HG02678 (cell line): Measurements from ENCODE around the gene RAB43.

Experiments
- ATAC-seq: cut with Tn5 transposase; IDR thresholded peaks from one replicate; pipeline ENCODE4 v1.9.1; 2021; ENCODE audit warnings: mild to moderate bottlenecking, moderate library complexity; ENCODE audit not compliant: unreplicated experiment

The RAB43 gene

DNA sequence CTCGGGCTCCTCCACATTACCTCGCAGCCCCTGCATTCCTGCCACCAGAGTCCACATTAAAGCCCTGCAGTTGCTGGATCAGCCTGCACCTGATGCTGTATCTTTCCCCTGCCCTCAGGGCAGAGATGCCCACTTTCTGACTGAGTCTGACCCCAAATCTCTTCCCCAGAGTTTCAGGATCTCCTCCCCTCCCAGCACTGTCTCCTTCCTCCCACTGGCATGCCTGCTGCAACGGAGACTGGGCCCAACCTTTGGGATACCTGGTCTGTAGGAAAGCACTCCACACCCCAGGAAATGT, 81.6 kb downstream of the RAB43 start:
- ATAC-seq = no peak

DNA sequence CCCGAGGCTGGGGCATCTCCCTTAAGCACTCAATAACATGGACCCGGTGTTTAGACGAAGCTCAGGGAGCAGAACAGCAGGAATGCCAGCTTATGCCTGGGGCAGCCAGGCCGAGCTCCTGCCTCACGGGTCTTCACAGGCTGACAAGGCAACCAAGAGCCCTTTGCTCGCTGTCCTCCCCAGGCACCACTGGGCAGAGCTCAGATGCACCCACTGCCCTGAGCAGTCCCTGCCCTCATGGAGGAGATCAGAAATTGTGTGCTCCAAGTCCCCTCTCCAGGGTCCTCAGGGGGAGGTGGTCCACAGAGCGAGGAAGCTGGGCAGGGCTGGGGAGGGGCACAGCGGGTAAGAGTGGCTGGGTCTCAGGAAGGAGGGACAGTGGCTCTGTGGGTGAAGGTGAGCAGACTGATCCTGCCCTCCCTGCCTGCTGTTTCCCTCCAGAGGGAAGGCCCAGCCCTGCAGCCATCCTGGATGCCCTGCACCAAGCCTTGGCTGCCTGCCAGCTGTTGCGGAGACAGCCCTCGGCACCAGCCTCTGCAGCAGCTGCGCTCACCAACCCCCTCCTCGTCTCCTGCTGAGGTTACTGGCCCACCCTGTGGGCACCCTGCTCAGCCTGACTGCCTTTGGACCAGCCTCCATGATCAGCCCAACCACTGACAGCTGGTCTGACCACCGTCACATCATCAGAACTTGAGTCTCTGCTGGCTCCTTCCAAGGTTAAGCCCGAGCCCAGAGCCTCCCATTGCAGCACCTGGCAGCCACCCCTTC, 82.1 kb downstream of the RAB43 start:
- ATAC-seq = no peak

DNA sequence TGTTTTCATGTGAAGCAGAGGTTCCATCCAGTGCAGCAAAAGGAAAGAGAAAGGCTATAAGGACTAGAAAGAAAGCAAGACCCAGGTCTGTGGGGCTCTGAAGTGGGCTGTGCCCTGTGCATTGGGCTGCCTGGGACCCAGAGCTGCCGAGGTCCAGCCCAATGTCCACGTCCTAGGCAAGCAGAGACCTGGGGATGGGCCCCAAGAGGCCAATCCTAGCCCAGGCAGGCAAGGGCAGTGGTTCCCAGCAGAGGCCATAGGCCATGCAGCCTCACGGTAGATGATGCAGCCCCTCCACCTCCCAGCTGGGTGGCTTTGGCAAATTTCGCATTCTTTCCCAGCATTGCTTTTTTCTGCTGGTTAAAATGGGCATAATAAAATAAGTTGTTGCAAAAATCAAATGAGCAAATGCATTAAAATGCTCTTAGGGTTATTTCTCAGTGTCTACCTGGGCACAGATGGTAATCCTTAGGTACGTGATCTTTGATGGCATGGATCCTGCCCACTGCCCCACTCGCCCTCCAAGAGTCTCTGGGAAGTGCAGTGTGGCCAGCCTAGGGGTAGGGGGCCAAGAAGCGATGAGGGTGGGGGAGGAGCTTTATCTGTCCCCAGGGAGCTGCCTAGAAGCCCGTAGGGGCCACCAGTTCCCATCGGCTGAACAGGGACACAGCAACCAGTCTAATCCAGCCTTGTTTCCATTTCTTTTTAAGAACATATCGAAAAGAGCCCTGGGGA, 83.3 kb downstream of the RAB43 start:
- no peak for ATAC-seq
